PC-9 (cell line): Measurements from ENCODE around the gene INTS1. TPM values are rescaled to one million over a fixed set of nuclear protein-coding genes. Genes with fewer than 3 reads are reported as not detected.

Experiments
- BruUV-seq: library from RNA; stranded (reverse); fragments of 400-500 nt; replicated peaks from 2 replicates; lab custom pipeline; 2021; lab: Mats Ljungman, UMichigan
- CTCF ChIA-PET: fragments of 300-600 bp; sonication (Branson Sonifier 250); formaldehyde crosslinking; loops from one replicate; lab custom pipeline; 2022; ENCODE audit warnings: antibody characterized with exemption; lab: Charles Lee
- POLR2A ChIA-PET: fragments of 300-600 bp; sonication (Branson Sonifier 250); formaldehyde crosslinking; loops from one replicate; lab custom pipeline; 2022; ENCODE audit warnings: antibody characterized with exemption; ENCODE audit not compliant: unreplicated experiment; lab: Charles Lee
- DNase-seq, 2 experiments: peaks; one replicate each; pipeline versions ENCODE4 v3.0.0 to v3.0.0-alpha.2; 2015 to 2022; ENCODE audit warnings: mixed read lengths in 1 of 2
- H2AFZ ChIP-seq: fragments of 200-600 bp; sonication (generic); 2 replicates; pipeline ENCODE4 v1.8.1; 2017; ENCODE audit warnings: antibody characterized with exemption
- H3F3A ChIP-seq: fragments of 200-600 bp; sonication (generic); 2 replicates; pipeline ENCODE4 v1.8.1; 2017; ENCODE audit warnings: antibody characterized with exemption, mild to moderate bottlenecking, low read depth; ENCODE audit not compliant: insufficient read depth
- H3K27ac ChIP-seq: fragments of 200-600 bp; sonication (generic); 2 replicates; pipeline ENCODE4 v1.6.1; 2016; ENCODE audit warnings: mixed run types
- H3K27me3 ChIP-seq: fragments of 200-600 bp; sonication (generic); 2 replicates; pipeline ENCODE4 v1.6.1; 2016; ENCODE audit warnings: low read depth, mixed run types; ENCODE audit not compliant: insufficient read depth
- H3K36me3 ChIP-seq: fragments of 200-600 bp; sonication (generic); 2 replicates; pipeline ENCODE4 v1.6.1; 2016; ENCODE audit warnings: low read depth, mixed run types
- H3K4me1 ChIP-seq: fragments of 200-600 bp; sonication (generic); replicated peaks from 2 replicates; pipeline ENCODE4 v1.6.1; 2016; ENCODE audit warnings: mixed run types; ENCODE audit not compliant: insufficient read depth
- H3K4me2 ChIP-seq: fragments of 200-600 bp; sonication (generic); 2 replicates; pipeline ENCODE4 v1.6.1; 2017; ENCODE audit warnings: mixed run types
- H3K4me3 ChIP-seq: fragments of 200-600 bp; sonication (generic); 2 replicates; pipeline ENCODE4 v1.6.1; 2016; ENCODE audit warnings: mixed run types
- H3K79me2 ChIP-seq: fragments of 200-600 bp; sonication (generic); 2 replicates; pipeline ENCODE4 v1.6.1; 2017; ENCODE audit warnings: low read depth, mixed run types
- H3K9me2 ChIP-seq: fragments of 200-600 bp; sonication (generic); 2 replicates; pipeline ENCODE4 v1.8.1; 2017; ENCODE audit warnings: mild to moderate bottlenecking; ENCODE audit not compliant: insufficient read depth
- H3K9me3 ChIP-seq: fragments of 200-600 bp; sonication (generic); 2 replicates; pipeline ENCODE4 v1.8.1; 2016; ENCODE audit warnings: low read depth; ENCODE audit not compliant: insufficient read depth
- H4K20me1 ChIP-seq: fragments of 200-600 bp; sonication (generic); 2 replicates; pipeline ENCODE4 v1.8.1; 2017; ENCODE audit not compliant: insufficient read depth
- EZH2 ChIP-seq: fragments of 200-600 bp; sonication (generic); IDR thresholded peaks from 2 replicates; pipeline ENCODE4 v1.8.0; 2017; ENCODE audit warnings: antibody characterized with exemption, low read depth
- intact Hi-C: fragments of 100-400 bp; cut with micrococcal nuclease; formaldehyde crosslinking; loops from one replicate; pipeline ENCODE4 v1.10.0; 2022; ENCODE audit not compliant: unreplicated experiment
- total RNA-seq: library from RNA; stranded (reverse); gene quantifications from 2 replicates; pipeline ENCODE4 v1.2.3, GENCODE V29; 2021
- TF ChIP-seq, protein P1 (sequence below): fragments of 200-600 bp; sonication (generic); conservative IDR thresholded peaks from 2 replicates; pipeline ENCODE4 v1.6.1; 2017; ENCODE audit warnings: mixed run types, antibody characterized with exemption, mild to moderate bottlenecking, moderate library complexity

The INTS1 gene
- total RNA-seq, 1 experiment from 2014 or later: 124 TPM

DNA sequence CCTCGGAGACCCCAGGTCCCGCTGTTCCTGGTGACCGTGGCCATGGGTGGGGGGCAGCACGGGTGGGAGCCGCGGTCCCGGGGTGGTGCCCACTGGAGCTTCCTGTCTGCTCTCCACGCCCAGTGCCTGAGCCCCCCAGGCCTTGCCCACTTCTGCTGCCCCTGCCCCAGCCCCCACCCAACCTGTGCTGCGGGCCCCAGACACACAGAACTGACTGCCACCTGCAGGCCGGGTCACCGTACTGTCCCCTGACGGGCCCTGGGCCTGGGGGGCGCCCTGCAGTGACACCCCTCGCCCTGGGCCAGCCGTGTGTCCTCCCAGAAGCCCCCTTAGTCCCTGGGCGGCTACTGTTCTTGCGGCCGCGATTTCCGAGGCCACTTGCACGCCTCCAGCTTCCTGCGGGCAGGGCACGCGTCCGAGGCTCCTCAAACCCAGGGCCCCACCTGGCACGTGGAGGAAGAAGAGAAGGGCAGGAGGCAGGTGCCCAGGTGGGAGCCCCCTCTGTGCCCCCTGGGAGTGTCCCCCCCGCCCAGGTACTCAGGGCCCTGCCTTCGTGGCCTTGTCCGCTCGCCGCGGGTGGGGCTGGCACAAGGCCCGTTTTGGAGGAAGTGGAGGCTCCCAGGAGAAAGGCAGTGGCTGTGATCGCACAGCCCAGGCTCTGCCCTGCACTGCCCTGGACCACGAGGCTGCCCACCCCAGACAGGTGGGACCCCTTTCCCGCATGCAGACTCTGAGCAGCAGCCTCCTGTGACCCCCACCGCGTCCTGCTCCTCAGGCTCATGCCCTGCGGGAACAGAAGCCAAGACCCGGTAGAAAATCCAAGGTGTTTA is 41.4 kb upstream of the INTS1 start:
- H3K9me2 ChIP-seq: no peaks in the 10 kb centered on the region
- POLR2A ChIA-PET: no interaction called here
- BruUV-seq: no TSS peak
- no peaks in the 10 kb centered on the region for H3K4me1 ChIP-seq
- no peaks in the 10 kb centered on the region for H3K27me3 ChIP-seq
- no peak for DNase-seq
- CTCF ChIA-PET: no interaction called here
- no peak overlapping the region for H3K4me3 ChIP-seq
- 0 out of 2 replicates have a peak, but pooled peaks cover 1% of the 10 kb centered on the region for H3K79me2 ChIP-seq
- intact Hi-C loops: no loop called here
- peaks cover 45% of the 10 kb centered on the region for H3F3A ChIP-seq
- no peaks in the 10 kb centered on the region; the same call in 1 of the 2 replicates for H3K36me3 ChIP-seq
- H3K27ac ChIP-seq: no peak overlapping the region
- H3K9me3 ChIP-seq: no peaks in the 10 kb centered on the region
- peaks cover 41% of the 10 kb centered on the region for H4K20me1 ChIP-seq
- H3K4me2 ChIP-seq: no peak overlapping the region
- H2AFZ ChIP-seq: no peak overlapping the region
- no peak for TF ChIP-seq EZH2
- TF ChIP-seq, protein P1, sequence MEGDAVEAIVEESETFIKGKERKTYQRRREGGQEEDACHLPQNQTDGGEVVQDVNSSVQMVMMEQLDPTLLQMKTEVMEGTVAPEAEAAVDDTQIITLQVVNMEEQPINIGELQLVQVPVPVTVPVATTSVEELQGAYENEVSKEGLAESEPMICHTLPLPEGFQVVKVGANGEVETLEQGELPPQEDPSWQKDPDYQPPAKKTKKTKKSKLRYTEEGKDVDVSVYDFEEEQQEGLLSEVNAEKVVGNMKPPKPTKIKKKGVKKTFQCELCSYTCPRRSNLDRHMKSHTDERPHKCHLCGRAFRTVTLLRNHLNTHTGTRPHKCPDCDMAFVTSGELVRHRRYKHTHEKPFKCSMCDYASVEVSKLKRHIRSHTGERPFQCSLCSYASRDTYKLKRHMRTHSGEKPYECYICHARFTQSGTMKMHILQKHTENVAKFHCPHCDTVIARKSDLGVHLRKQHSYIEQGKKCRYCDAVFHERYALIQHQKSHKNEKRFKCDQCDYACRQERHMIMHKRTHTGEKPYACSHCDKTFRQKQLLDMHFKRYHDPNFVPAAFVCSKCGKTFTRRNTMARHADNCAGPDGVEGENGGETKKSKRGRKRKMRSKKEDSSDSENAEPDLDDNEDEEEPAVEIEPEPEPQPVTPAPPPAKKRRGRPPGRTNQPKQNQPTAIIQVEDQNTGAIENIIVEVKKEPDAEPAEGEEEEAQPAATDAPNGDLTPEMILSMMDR: peak; percentile 53; the same call in 1 of the 2 replicates

DNA sequence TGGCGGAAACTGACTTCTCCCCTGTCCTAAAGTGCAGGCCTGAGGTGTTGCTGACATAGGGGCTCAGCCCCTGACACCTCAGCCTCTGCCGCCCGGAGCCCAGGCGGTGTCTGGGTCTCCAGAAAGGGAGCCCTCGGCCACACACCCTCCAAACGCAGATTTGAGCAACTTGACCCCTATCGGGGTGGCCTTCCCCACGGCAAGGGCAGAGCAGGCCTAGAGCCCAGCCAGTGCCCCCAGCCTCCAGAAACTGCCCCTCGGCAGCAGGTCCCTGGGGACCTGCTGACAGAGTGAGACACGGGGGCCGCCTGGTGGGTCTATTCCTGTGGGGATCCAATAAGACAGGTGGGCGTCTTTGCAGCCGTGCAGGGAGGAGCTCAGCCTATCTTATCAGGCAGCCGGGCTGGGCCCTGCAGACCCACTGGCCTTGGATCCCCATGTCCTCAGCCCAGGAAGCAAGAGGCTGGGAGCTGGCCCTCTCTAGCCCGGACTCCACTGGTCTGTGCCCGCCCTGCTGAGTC is 40.8 kb upstream of the INTS1 start:
- no peak overlapping the region for H3K4me2 ChIP-seq
- POLR2A ChIA-PET: no interaction called here

DNA sequence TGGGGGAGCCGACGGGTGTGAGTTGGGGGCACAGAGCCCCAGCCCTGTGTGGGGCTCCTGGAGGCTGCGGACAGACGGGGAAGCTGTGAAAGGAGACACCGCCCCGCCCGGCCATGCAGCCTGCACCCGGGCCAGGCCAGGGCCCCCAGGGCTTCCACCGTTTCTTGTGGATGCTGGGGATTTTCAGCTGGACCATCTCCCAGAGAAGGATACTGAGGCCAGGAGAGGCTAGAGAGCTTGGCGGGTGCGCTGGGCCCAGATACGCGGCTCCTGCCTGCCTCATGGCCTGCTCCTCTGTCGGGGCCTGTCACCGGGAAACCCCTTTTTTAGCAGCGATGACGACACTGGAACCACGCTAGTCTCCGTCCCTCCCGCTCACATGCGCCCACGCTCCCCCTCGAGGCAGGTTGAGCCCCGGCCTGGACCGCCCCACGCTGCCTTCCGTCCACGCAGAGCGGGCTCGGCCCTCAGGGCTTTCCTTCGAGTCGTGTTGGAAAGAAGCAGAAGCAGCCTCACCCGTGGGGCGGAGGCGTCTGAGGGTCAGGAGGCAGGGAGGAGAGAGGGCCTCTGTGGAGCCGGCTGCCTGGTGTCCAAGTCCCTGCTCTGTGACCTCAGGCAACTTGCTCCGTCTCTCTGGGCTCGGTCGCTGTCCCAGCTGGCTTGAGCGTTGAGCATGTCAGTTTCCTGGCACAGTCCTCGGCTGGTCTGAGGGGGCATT is 40.1 kb upstream of the INTS1 start:
- ChIA-PET POLR2A (no interaction called here), CTCF (interaction anchor here (0.6 kb wide), 1 partner anchor 353 kb away, joined by 7 read pairs; no protein-coding TSS in a partner anchor)
- no peaks in the 10 kb centered on the region for H3K27me3 ChIP-seq
- H3K4me1 ChIP-seq: no peaks in the 10 kb centered on the region
- H3K79me2 ChIP-seq: peaks cover 10% of the 10 kb centered on the region; the same call in 1 of the 2 replicates
- DNase-seq: no peak
- H3K9me3 ChIP-seq: no peaks in the 10 kb centered on the region
- intact Hi-C loops: no loop called here
- peaks cover 50% of the 10 kb centered on the region for H4K20me1 ChIP-seq
- no peak overlapping the region for H3K27ac ChIP-seq
- no peak overlapping the region for H2AFZ ChIP-seq
- BruUV-seq: no TSS peak
- H3K9me2 ChIP-seq: no peaks in the 10 kb centered on the region
- no peak overlapping the region for H3K4me2 ChIP-seq
- no peak overlapping the region for H3K4me3 ChIP-seq
- peaks cover 47% of the 10 kb centered on the region for H3F3A ChIP-seq
- no peaks in the 10 kb centered on the region for H3K36me3 ChIP-seq
- TF ChIP-seq EZH2: no peak
- TF ChIP-seq, protein P1: no peak

More for the DNA sequence above, 40.8 kb upstream of the INTS1 start:
- Histone ChIP-seq H3K4me1 (no peaks in the 10 kb centered on the region), H2AFZ (no peak overlapping the region), H3K27me3 (no peaks in the 10 kb centered on the region), H3K79me2 (0 out of 2 replicates have a peak, but pooled peaks cover 4% of the 10 kb centered on the region), H3K9me2 (no peaks in the 10 kb centered on the region), H3K36me3 (no peaks in the 10 kb centered on the region), H3F3A (peaks cover 47% of the 10 kb centered on the region), H3K9me3 (no peaks in the 10 kb centered on the region), H3K4me3 (no peak overlapping the region), H4K20me1 (peaks cover 44% of the 10 kb centered on the region), H3K27ac (no peak overlapping the region)
- no peak for DNase-seq
- CTCF ChIA-PET: no interaction called here
- TF ChIP-seq, protein P1: no peak
- TF ChIP-seq EZH2: no peak
- no TSS peak for BruUV-seq
- intact Hi-C loops: no loop called here
